ENCODE data around the gene TEX14.

DNA sequence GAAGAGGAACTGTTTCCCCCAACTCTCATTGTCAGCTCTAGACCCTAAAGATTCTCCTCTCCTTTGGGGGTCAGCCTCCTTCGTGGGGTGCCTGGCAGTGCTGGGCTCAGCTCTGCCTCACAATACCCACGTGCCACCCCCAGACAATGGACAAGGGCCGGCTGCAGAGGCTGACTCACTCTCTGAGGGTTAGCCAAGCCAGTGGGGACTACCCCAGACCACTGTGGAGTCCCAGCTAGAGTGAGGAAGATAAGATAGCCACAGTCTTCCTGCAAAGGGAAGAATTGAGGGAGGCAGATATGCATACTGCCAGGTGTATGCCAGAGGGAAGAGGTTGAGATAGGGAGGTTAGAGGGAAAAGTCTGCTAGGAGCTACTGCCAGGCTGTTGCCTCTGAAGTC, 163.9 kb downstream of the TEX14 start:
- TF ChIP-seq, protein P1, sequence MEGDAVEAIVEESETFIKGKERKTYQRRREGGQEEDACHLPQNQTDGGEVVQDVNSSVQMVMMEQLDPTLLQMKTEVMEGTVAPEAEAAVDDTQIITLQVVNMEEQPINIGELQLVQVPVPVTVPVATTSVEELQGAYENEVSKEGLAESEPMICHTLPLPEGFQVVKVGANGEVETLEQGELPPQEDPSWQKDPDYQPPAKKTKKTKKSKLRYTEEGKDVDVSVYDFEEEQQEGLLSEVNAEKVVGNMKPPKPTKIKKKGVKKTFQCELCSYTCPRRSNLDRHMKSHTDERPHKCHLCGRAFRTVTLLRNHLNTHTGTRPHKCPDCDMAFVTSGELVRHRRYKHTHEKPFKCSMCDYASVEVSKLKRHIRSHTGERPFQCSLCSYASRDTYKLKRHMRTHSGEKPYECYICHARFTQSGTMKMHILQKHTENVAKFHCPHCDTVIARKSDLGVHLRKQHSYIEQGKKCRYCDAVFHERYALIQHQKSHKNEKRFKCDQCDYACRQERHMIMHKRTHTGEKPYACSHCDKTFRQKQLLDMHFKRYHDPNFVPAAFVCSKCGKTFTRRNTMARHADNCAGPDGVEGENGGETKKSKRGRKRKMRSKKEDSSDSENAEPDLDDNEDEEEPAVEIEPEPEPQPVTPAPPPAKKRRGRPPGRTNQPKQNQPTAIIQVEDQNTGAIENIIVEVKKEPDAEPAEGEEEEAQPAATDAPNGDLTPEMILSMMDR (IDR thresholded peaks at IDR 0.05) = no peak
- no peak for TF ChIP-seq POLR2A (IDR thresholded peaks at IDR 0.05)

Data from ovary (tissue), 3 donors.